Bronchial epithelial cell (primary cell): ENCODE results near the gene EPB41. TPM values are rescaled to one million over a fixed set of nuclear protein-coding genes. Genes with fewer than 3 reads are reported as not detected.
"Not testable (repeated sequence)": the region's sequence is repeated elsewhere in the genome, so short reads cannot be mapped to it uniquely, and the experiment has no call there.

Source experiments
- DNase-seq: peaks from one replicate; pipeline ENCODE4 v3.0.0-alpha.2; 2010; ENCODE audit warnings: low read depth
- FAIRE-seq: peaks from 2 replicates; lab custom pipeline; 2011; peaks lifted over from hg19 to GRCh38; lab: Jason Lieb, UNC
- H3K27me3 ChIP-seq: 2 replicates; pipeline ENCODE4 v1.5.1; 2011; ENCODE audit warnings: low read length; ENCODE audit not compliant: control insufficient read depth, insufficient read depth
- H3K36me3 ChIP-seq: 2 replicates; pipeline ENCODE4 v1.5.1; 2011; ENCODE audit warnings: low read length; ENCODE audit not compliant: control insufficient read depth, insufficient read depth
- H3K4me3 ChIP-seq: 2 replicates; pipeline ENCODE4 v1.5.1; 2011; ENCODE audit warnings: mild to moderate bottlenecking, low read depth, low read length, control low read depth
- CTCF ChIP-seq: IDR thresholded peaks from 2 replicates; pipeline ENCODE4 v1.5.1; 2011; ENCODE audit warnings: mild to moderate bottlenecking, moderate library complexity, low read length, control low read depth, inconsistent platforms; ENCODE audit not compliant: insufficient read depth, severe bottlenecking
- total RNA-seq: library from RNA; depleted of rRNA; stranded (reverse); fragments of >200 nt; gene quantifications from 2 replicates; pipeline ENCODE4 v1.2.1, GENCODE V29; 2014

The EPB41 gene
- total RNA-seq, 1 donor from 2014 or later = 21.6 TPM

- Histone ChIP-seq H3K4me3 (no peak overlapping the region), H3K36me3 (peaks cover 1% of the 10 kb centered on the region), H3K27me3 (no peaks in the 10 kb centered on the region)
- DNase-seq (no peak), FAIRE-seq (no peak)
- TF ChIP-seq CTCF = no peak
Measured at GRCh38 chr1:29100487-29100886, 186.1 kb downstream of the EPB41 start.

- TF ChIP-seq CTCF = no peak
- DNase-seq (no peak), FAIRE-seq (no peak)
- Histone ChIP-seq H3K4me3 (no peak overlapping the region), H3K27me3 (no peaks in the 10 kb centered on the region), H3K36me3 (peaks cover 2% of the 10 kb centered on the region)
Measured at GRCh38 chr1:29105822-29106221, 191.5 kb downstream of the EPB41 start.

- H3K36me3 ChIP-seq, DNase-seq, H3K4me3 ChIP-seq, FAIRE-seq, H3K27me3 ChIP-seq: not testable (repeated sequence)
Measured at GRCh38 chr1:29108041-29108440, 193.7 kb downstream of the EPB41 start.

- H3K36me3 ChIP-seq = peaks cover 6% of the 10 kb centered on the region
- H3K4me3 ChIP-seq = no peak overlapping the region
- H3K27me3 ChIP-seq = no peaks in the 10 kb centered on the region
- FAIRE-seq = no peak
- TF ChIP-seq CTCF = no peak
- DNase-seq = no peak
Measured at GRCh38 chr1:29112705-29113412, 198.5 kb downstream of the EPB41 start.

- Histone ChIP-seq H3K36me3 (peaks cover 6% of the 10 kb centered on the region), H3K4me3 (no peak overlapping the region), H3K27me3 (no peaks in the 10 kb centered on the region)
- DNase-seq (no peak), FAIRE-seq (no peak)
- TF ChIP-seq CTCF = no peak
Measured at GRCh38 chr1:29113413-29114117, 199.2 kb downstream of the EPB41 start.

GRCh38 chr1:29114654-29115053 is 200.3 kb downstream of the EPB41 start:
- no peak for FAIRE-seq
- TF ChIP-seq CTCF = no peak
- H3K27me3 ChIP-seq = no peaks in the 10 kb centered on the region
- peaks cover 5% of the 10 kb centered on the region for H3K36me3 ChIP-seq
- no peak for DNase-seq
- no peak overlapping the region for H3K4me3 ChIP-seq
